ENCODE results near the gene ADAMTS14.

DNA sequence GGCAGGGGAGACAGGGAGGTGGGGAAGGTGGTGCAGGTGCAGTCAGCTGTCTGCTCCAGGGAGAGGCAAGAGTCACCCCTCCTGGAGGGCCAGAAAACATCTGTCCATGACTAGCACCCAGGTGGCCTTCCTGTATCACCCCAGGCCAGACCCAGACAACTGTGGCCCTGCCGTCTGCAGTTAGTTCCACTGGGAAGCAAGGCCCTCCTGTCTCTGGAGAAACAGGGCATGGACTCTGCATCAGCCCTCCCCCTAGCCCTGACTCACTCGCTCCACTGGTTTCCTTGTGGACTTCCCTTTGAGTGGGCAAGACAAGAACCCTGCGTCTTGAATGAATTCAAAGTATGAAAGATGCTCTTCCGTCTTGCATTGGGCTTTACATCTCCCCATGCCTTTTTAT lies 100.3 kb downstream of the ADAMTS14 start:
- TF ChIP-seq, protein P1, sequence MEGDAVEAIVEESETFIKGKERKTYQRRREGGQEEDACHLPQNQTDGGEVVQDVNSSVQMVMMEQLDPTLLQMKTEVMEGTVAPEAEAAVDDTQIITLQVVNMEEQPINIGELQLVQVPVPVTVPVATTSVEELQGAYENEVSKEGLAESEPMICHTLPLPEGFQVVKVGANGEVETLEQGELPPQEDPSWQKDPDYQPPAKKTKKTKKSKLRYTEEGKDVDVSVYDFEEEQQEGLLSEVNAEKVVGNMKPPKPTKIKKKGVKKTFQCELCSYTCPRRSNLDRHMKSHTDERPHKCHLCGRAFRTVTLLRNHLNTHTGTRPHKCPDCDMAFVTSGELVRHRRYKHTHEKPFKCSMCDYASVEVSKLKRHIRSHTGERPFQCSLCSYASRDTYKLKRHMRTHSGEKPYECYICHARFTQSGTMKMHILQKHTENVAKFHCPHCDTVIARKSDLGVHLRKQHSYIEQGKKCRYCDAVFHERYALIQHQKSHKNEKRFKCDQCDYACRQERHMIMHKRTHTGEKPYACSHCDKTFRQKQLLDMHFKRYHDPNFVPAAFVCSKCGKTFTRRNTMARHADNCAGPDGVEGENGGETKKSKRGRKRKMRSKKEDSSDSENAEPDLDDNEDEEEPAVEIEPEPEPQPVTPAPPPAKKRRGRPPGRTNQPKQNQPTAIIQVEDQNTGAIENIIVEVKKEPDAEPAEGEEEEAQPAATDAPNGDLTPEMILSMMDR (optimal IDR thresholded peaks at IDR 0.05 in 1 of 3, IDR thresholded peaks at IDR 0.05 in 1 of 3, conservative IDR thresholded peaks at IDR 0.05 in 1 of 3; ENCODE audit: extremely low read depth in 1 of 3, insufficient read depth in 2 of 3, low read length in 3 of 3) = no peak
- TF ChIP-seq EZH2 (IDR thresholded peaks at IDR 0.05; ENCODE audit: low read length) = no peak
